ENCODE data around the gene SEC24C. TPM values are rescaled to one million over a fixed set of nuclear protein-coding genes. Genes with fewer than 3 reads are reported as not detected.
"Not testable (repeated sequence)": the region's sequence is repeated elsewhere in the genome, so short reads cannot be mapped to it uniquely, and the experiment has no call there.

SEC24C gene
- polyA plus RNA-seq, 12 donors: 28.7 to 62.7 (median 49.9) TPM; not detected in 1

- DNase-seq: no peak
These were observed 46.9 kb downstream of the SEC24C start for GRCh38 chr10:73790886-73791625.

GRCh38 chr10:73791871-73792400, 47.8 kb downstream of the SEC24C start:
- no peak for DNase-seq

GRCh38 chr10:73793456-73793855, 49.3 kb downstream of the SEC24C start:
- no peak for DNase-seq

- not testable (repeated sequence) for DNase-seq
These were observed 51.3 kb downstream of the SEC24C start for GRCh38 chr10:73795491-73795890.

- DNase-seq: not testable (repeated sequence)
These were observed 51.9 kb downstream of the SEC24C start for GRCh38 chr10:73796035-73796434.

- DNase-seq: no peak
These were observed 52.6 kb downstream of the SEC24C start for GRCh38 chr10:73796766-73797165.

GRCh38 chr10:73797324-73798025, 53.3 kb downstream of the SEC24C start:
- no peak for DNase-seq

GRCh38 chr10:73798087-73798486, 53.9 kb downstream of the SEC24C start:
- DNase-seq: no peak

GRCh38 chr10:73798927-73799560, 54.9 kb downstream of the SEC24C start:
- no peak for DNase-seq

- no peak for DNase-seq
These were observed 55.9 kb downstream of the SEC24C start for GRCh38 chr10:73799899-73800559.

- DNase-seq: no peak
These were observed 56.5 kb downstream of the SEC24C start for GRCh38 chr10:73800560-73801252.

- no peak for DNase-seq
These were observed 57.0 kb downstream of the SEC24C start for GRCh38 chr10:73801253-73801590.

- DNase-seq: no peak
These were observed 58.3 kb downstream of the SEC24C start for GRCh38 chr10:73802276-73802991.

- DNase-seq: no peak
These were observed 59.6 kb downstream of the SEC24C start for GRCh38 chr10:73803680-73804286.

GRCh38 chr10:73806176-73806950, 62.2 kb downstream of the SEC24C start:
- no peak for DNase-seq

GRCh38 chr10:73807471-73807870, 63.3 kb downstream of the SEC24C start:
- no peak for DNase-seq

- no peak for DNase-seq
These were observed 64.0 kb downstream of the SEC24C start for GRCh38 chr10:73808021-73808815.

GRCh38 chr10:73809061-73809818, 65.1 kb downstream of the SEC24C start:
- DNase-seq: no peak

Data from muscle of arm (tissue), 12 donors.